ENCODE results near the gene XG.
"Not testable (repeated sequence)": the region's sequence is repeated elsewhere in the genome, so short reads cannot be mapped to it uniquely, and the experiment has no call there.

- TF ChIP-seq CTCF (IDR thresholded peaks at IDR 0.05; ENCODE audit: low read depth, low read length, poor library complexity, severe bottlenecking); EZH2phosphoT487 (IDR thresholded peaks at IDR 0.05; ENCODE audit: borderline replicate concordance, low read length): not testable (repeated sequence)
Observed at GRCh38 chrX:2802376-2803090, 50.7 kb downstream of the XG start.

Measured in DOHH2 (cell line).